Stimulated activated naive CD4-positive, alpha-beta T cell (primary cell): Measurements from ENCODE around the gene FHL3.

ENCODE experiments used
- DNase-seq, 6 experiments: peaks; one replicate each; lab custom pipeline; 2025; lab: John Stamatoyannopoulos, UW

The FHL3 gene

GRCh38 chr1:38014171-38014570, 8.9 kb upstream of the FHL3 start:
- DNase-seq, result no peak

- DNase-seq, result no peak
Observed at GRCh38 chr1:38013227-38013622, 7.9 kb upstream of the FHL3 start.

- peak; percentile 75 to 93 (median 90) for DNase-seq
Observed at GRCh38 chr1:38012363-38013226, 7.3 kb upstream of the FHL3 start, which contains the start of gene UTP11. UTP11 (plus strand) TSS chr1:38012734; CDS start chr1:38012803, 69 bp downstream.

- no peak for DNase-seq
Observed at GRCh38 chr1:38009841-38010180, 4.5 kb upstream of the FHL3 start.

- peak in 3 of 6 experiments; percentile 5 to 28 (median 14) for DNase-seq
Observed at GRCh38 chr1:38009088-38009840, 4.0 kb upstream of the FHL3 start.

GRCh38 chr1:38006008-38006828, 904 bp upstream of the FHL3 start:
- no peak for DNase-seq

- DNase-seq, result peak in 2 of 6 experiments; percentile 25 to 29
Observed at GRCh38 chr1:38004284-38005108, 818 bp downstream of the FHL3 start.

- no peak for DNase-seq
Observed at GRCh38 chr1:38003261-38004250, 1.8 kb downstream of the FHL3 start.

- DNase-seq, result no peak
Observed at GRCh38 chr1:38000529-38001455, 4.5 kb downstream of the FHL3 start.

- DNase-seq, result no peak
Observed at GRCh38 chr1:38000233-38000528, 5.1 kb downstream of the FHL3 start.

- DNase-seq, result no peak
Observed at GRCh38 chr1:37999430-38000232, 5.7 kb downstream of the FHL3 start.

GRCh38 chr1:37998913-37999429, 6.3 kb downstream of the FHL3 start:
- no peak for DNase-seq

- DNase-seq, result no peak
Observed at GRCh38 chr1:37998089-37998808, 7.1 kb downstream of the FHL3 start.

GRCh38 chr1:37997256-37998088, 7.8 kb downstream of the FHL3 start:
- no peak for DNase-seq

GRCh38 chr1:37995751-37996345, 9.5 kb downstream of the FHL3 start:
- no peak for DNase-seq
